HG03280 (cell line): ENCODE results near the gene TMEM253.

Source experiments
- ATAC-seq: cut with Tn5 transposase; IDR thresholded peaks from one replicate; pipeline ENCODE4 v1.9.1; 2021; ENCODE audit warnings: mild to moderate bottlenecking, moderate library complexity; ENCODE audit not compliant: unreplicated experiment

TMEM253 gene

GRCh38 chr14:21103710-21104447 is 3.0 kb downstream of the TMEM253 start:
- ATAC-seq = peak; percentile 91

- peak; percentile 43 for ATAC-seq
Measured at GRCh38 chr14:21104448-21105060, 3.7 kb downstream of the TMEM253 start.

- ATAC-seq = no peak
Measured at GRCh38 chr14:21105095-21105494, 4.2 kb downstream of the TMEM253 start.

GRCh38 chr14:21106176-21106497 is 5.3 kb downstream of the TMEM253 start:
- no peak for ATAC-seq

GRCh38 chr14:21106498-21107282 is 5.8 kb downstream of the TMEM253 start:
- no peak for ATAC-seq

- ATAC-seq = no peak
Measured at GRCh38 chr14:21107283-21107800, 6.5 kb downstream of the TMEM253 start.

- no peak for ATAC-seq
Measured at GRCh38 chr14:21108791-21109190, 7.9 kb downstream of the TMEM253 start.

- ATAC-seq = peak; percentile 58
Measured at GRCh38 chr14:21109377-21110138, 8.7 kb downstream of the TMEM253 start.

GRCh38 chr14:21112255-21112654 is 11.4 kb downstream of the TMEM253 start:
- ATAC-seq = no peak

GRCh38 chr14:21113369-21113768 is 12.5 kb downstream of the TMEM253 start:
- ATAC-seq = no peak

- no peak for ATAC-seq
Measured at GRCh38 chr14:21118933-21119332, 18.1 kb downstream of the TMEM253 start.

- ATAC-seq = no peak
Measured at GRCh38 chr14:21120686-21121085, 19.8 kb downstream of the TMEM253 start.

GRCh38 chr14:21121122-21121521 is 20.3 kb downstream of the TMEM253 start:
- ATAC-seq = no peak

- ATAC-seq = no peak
Measured at GRCh38 chr14:21123429-21123828, 22.6 kb downstream of the TMEM253 start.

- no peak for ATAC-seq
Measured at GRCh38 chr14:21133901-21134300, 33.0 kb downstream of the TMEM253 start.

GRCh38 chr14:21136024-21136423 is 35.2 kb downstream of the TMEM253 start:
- no peak for ATAC-seq

GRCh38 chr14:21142357-21142756 is 41.5 kb downstream of the TMEM253 start:
- no peak for ATAC-seq

- ATAC-seq = no peak
Measured at GRCh38 chr14:21145437-21145836, 44.6 kb downstream of the TMEM253 start.

- no peak for ATAC-seq
Measured at GRCh38 chr14:21149641-21150367, 48.9 kb downstream of the TMEM253 start.
